HepG2 (cell line): ENCODE measurements around the gene SRXN1. TPM values are rescaled to one million over a fixed set of nuclear protein-coding genes. Genes with fewer than 3 reads are reported as not detected.

ENCODE experiments used
- ATF7-NPFF ChIP-seq: sonication (generic); formaldehyde crosslinking; IDR thresholded peaks from 2 replicates; pipeline ENCODE4 v1.8.1; 2023; ENCODE audit warnings: mild to moderate bottlenecking, low read depth, missing genetic modification reagents, moderate library complexity
- DNMT1 ChIP-seq: sonication (generic); formaldehyde crosslinking; IDR thresholded peaks from 2 replicates; pipeline ENCODE4 v1.5.1; 2020; ENCODE audit warnings: mild to moderate bottlenecking, missing genetic modification reagents
- KLF15 ChIP-seq: sonication (generic); formaldehyde crosslinking; IDR thresholded peaks from 2 replicates; pipeline ENCODE4 v1.8.1; 2023; ENCODE audit warnings: borderline replicate concordance, mild to moderate bottlenecking, inconsistent platforms, missing genetic modification reagents, mixed read lengths
- PITX1 ChIP-seq: sonication (generic); formaldehyde crosslinking; IDR thresholded peaks from 2 replicates; pipeline ENCODE4 v1.5.1; 2020; ENCODE audit warnings: mild to moderate bottlenecking, missing genetic modification reagents
- RARG ChIP-seq: sonication (generic); formaldehyde crosslinking; IDR thresholded peaks from 2 replicates; pipeline ENCODE4 v1.4.0; 2020; ENCODE audit warnings: low read depth, mild to moderate bottlenecking, missing genetic modification reagents
- RCOR2 ChIP-seq: IDR thresholded peaks from 2 replicates; pipeline ENCODE4 v1.6.1; 2016; ENCODE audit warnings: missing biosample characterization, missing genetic modification reagents
- RXRA ChIP-seq: sonication (generic); formaldehyde crosslinking; IDR thresholded peaks from 2 replicates; pipeline ENCODE4 v1.5.1; 2020; ENCODE audit warnings: missing genetic modification reagents
- SAP130 ChIP-seq: IDR thresholded peaks from 2 replicates; pipeline ENCODE4 v1.6.1; 2016; ENCODE audit warnings: low read depth
- SMAD9 ChIP-seq: sonication (generic); formaldehyde crosslinking; IDR thresholded peaks from 2 replicates; pipeline ENCODE4 v1.5.1; 2020; ENCODE audit warnings: mild to moderate bottlenecking, missing genetic modification reagents
- SOX13 ChIP-seq, 3 experiments: fragments of 450-650 bp in 1 of 3; sonication (generic) in 1 of 3; formaldehyde crosslinking in 1 of 3; IDR thresholded peaks in 2 of 3; conservative IDR thresholded peaks in 1 of 3; 2 replicates each; pipeline versions ENCODE4 v1.5.0 to v1.6.1; 2016 to 2020; ENCODE audit warnings: antibody characterized with exemption in 1 of 3, mild to moderate bottlenecking in 1 of 3, missing compliant biosample characterization in 1 of 3, missing genetic modification reagents in 1 of 3, moderate library complexity in 1 of 3
- SOX5 ChIP-seq: IDR thresholded peaks from 2 replicates; pipeline ENCODE4 v1.6.1; 2016; ENCODE audit warnings: borderline replicate concordance
- TGIF2 ChIP-seq: IDR thresholded peaks from 2 replicates; pipeline ENCODE4 v1.6.1; 2016; ENCODE audit warnings: control low read depth, missing compliant biosample characterization
- THRA ChIP-seq: sonication (generic); formaldehyde crosslinking; IDR thresholded peaks from 2 replicates; pipeline ENCODE4 v1.4.0; 2020; ENCODE audit warnings: missing genetic modification reagents, borderline replicate concordance
- ZBTB14 ChIP-seq: sonication (generic); formaldehyde crosslinking; IDR thresholded peaks from 2 replicates; pipeline ENCODE4 v1.4.0; 2020; ENCODE audit warnings: missing genetic modification reagents
- ZBTB43 ChIP-seq: sonication (generic); formaldehyde crosslinking; conservative IDR thresholded peaks from 2 replicates; pipeline ENCODE4 v1.4.0; 2020; ENCODE audit warnings: missing genetic modification reagents
- ZBTB49 ChIP-seq: sonication (generic); formaldehyde crosslinking; IDR thresholded peaks from 2 replicates; pipeline ENCODE4 v1.4.0; 2020; ENCODE audit warnings: missing genetic modification reagents, borderline replicate concordance
- ZNF138 ChIP-seq: sonication (generic); formaldehyde crosslinking; IDR thresholded peaks from 2 replicates; pipeline ENCODE4 v1.5.0; 2020; ENCODE audit warnings: mild to moderate bottlenecking, low read depth, missing genetic modification reagents
- ZNF225 ChIP-seq: sonication (generic); formaldehyde crosslinking; IDR thresholded peaks from 2 replicates; pipeline ENCODE4 v1.4.0; 2020; ENCODE audit warnings: mild to moderate bottlenecking, missing genetic modification reagents
- ZNF343 ChIP-seq: sonication (generic); formaldehyde crosslinking; IDR thresholded peaks from 2 replicates; pipeline ENCODE4 v1.4.0; 2020; ENCODE audit warnings: mild to moderate bottlenecking, missing genetic modification reagents
- ZNF589 ChIP-seq: sonication (generic); formaldehyde crosslinking; conservative IDR thresholded peaks from 2 replicates; pipeline ENCODE4 v1.8.0; 2022; ENCODE audit warnings: mild to moderate bottlenecking, moderate library complexity, missing genetic modification reagents
- polyA plus RNA-seq, 8 experiments: library from polyadenylated mRNA; depleted of rRNA in 3 of 8; stranded (reverse) in 7 of 8; unstranded in 1 of 8; fragments of >200 nt; fragmentation: Illumina TruSeq in 4 of 8; extraction: Trizol in 4 of 8; gene quantifications; 2 replicates each; pipeline versions ENCODE4 v1.2.1 to v1.2.3, GENCODE V29; 2011 to 2016; ENCODE audit warnings: low read depth in 4 of 8, missing spikeins in 1 of 8, mixed read lengths in 1 of 8; ENCODE audit not compliant: insufficient read depth in 1 of 8
- total RNA-seq, 5 experiments: library from RNA; depleted of rRNA; stranded (reverse); fragments of >200 nt; fragmentation: Illumina TruSeq; extraction: Trizol; gene quantifications; 2 replicates each; pipeline ENCODE4 v1.2.3, GENCODE V29; 2016; ENCODE audit warnings: low read depth in 1 of 5

SRXN1 gene
- total and polyA plus RNA-seq, 2 of the 13 experiments (the other 11 are each of a cell fraction or from before 2014, with no cell fraction given) = 29.9 to 87.7 TPM

GRCh38 chr20:675453-676314, 22.7 kb upstream of the SRXN1 start, which contains the start of gene SCRT2 (continued):
- peak; percentile 93; the same call in 1 of the 2 replicates for TF ChIP-seq ZBTB49
- TF ChIP-seq RARG (CRISPR knock-in tag) = 0 out of 2 replicates have a peak, but pooled peaks have one; percentile 52
- peak; percentile 85; the same call in 1 of the 2 replicates for TF ChIP-seq THRA (CRISPR knock-in tag)
- 0 out of 2 replicates have a peak, but pooled peaks have one; percentile 66 for TF ChIP-seq ZNF343 (CRISPR knock-in tag)
- peak; percentile 96 for TF ChIP-seq SAP130 (CRISPR knock-in tag)
- no peak; the same call in 1 of the 2 replicates for TF ChIP-seq RXRA (CRISPR knock-in tag)
- no peak for TF ChIP-seq RCOR2 (CRISPR knock-in tag)
- TF ChIP-seq SOX13 (IDR thresholded peaks at IDR 0.05) = no peak
- TF ChIP-seq SOX13 (CRISPR knock-in tag; conservative IDR thresholded peaks at IDR 0.05 in 1 of 2, IDR thresholded peaks at IDR 0.05 in 1 of 2) = peak in 1 of 2 experiments; percentile 66; a peak in 2 of 4 replicates
- no peak for TF ChIP-seq PITX1 (CRISPR knock-in tag)
- TF ChIP-seq ZNF225 (CRISPR knock-in tag) = peak; percentile 97
- TF ChIP-seq ATF7-NPFF (CRISPR knock-in tag) = peak; percentile 100
- peak; percentile 99 for TF ChIP-seq ZNF138 (CRISPR knock-in tag)
- peak; percentile 90; the same call in 1 of the 2 replicates for TF ChIP-seq KLF15 (CRISPR knock-in tag)
- TF ChIP-seq ZBTB14 (CRISPR knock-in tag) = peak; percentile 83
- TF ChIP-seq ZNF589 = peak; percentile 78; the same call in 1 of the 2 replicates
- peak; percentile 55; the same call in 1 of the 2 replicates for TF ChIP-seq SOX5 (CRISPR knock-in tag)
- peak; percentile 99 for TF ChIP-seq DNMT1 (CRISPR knock-in tag)
- TF ChIP-seq SMAD9 (CRISPR knock-in tag) = no peak
- TF ChIP-seq ZBTB43 (CRISPR knock-in tag) = peak; percentile 97
- peak; percentile 94 for TF ChIP-seq TGIF2 (CRISPR knock-in tag)
